OCI-M2 (cell line): Measurements from ENCODE around the gene ECE2.
"Not testable (repeated sequence)": the region's sequence is repeated elsewhere in the genome, so short reads cannot be mapped to it uniquely, and the experiment has no call there.

Experiments
- DNase-seq: peaks from one replicate; lab custom pipeline; 2025; ENCODE audit not compliant: unreplicated experiment; lab: John Stamatoyannopoulos, UW

The ECE2 gene

DNA sequence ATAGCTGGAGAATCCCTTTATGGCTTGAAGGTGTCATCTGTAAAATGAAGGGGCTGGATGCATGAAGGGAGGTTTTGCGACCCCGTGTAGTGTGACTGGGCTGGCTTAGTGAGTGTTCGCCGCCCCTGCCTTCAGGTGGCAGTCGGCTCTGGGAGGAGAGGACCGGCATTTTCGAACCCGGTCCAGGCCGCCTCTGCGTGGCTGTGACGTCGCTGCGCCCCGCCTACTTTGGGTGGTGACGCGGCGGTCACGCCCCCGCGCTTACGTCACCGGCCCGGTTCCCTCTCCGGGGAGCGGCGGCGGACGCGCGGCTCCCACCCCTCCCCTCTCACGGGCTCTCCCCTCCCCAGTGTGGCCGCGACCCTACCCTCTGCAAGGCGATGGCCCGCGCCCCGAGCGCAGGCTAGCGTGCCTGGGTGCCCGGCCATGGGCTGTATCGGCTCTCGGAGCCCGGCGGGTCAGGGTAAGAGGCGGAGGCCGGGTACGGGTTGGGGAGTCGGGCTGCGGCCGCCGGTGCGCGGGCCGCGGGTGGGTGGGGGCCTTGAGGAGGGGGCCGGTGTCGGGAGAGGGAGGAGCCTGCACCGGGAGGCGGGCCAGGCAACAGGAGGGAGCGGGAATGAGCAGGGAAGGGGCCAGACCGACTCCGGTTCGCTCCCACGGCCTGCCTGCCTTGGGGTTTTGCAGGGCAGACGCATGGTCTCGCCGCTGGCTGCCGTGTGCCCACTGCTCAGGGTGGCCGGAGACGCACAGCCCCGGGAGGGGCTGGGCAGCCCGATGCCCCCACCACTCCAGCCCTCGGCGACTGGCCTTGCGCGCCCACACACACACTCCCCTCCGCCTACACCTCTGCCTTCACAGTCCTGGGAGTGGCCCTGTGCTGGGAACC lies 60.1 kb downstream of the ECE2 start:
- no peak for DNase-seq

DNA sequence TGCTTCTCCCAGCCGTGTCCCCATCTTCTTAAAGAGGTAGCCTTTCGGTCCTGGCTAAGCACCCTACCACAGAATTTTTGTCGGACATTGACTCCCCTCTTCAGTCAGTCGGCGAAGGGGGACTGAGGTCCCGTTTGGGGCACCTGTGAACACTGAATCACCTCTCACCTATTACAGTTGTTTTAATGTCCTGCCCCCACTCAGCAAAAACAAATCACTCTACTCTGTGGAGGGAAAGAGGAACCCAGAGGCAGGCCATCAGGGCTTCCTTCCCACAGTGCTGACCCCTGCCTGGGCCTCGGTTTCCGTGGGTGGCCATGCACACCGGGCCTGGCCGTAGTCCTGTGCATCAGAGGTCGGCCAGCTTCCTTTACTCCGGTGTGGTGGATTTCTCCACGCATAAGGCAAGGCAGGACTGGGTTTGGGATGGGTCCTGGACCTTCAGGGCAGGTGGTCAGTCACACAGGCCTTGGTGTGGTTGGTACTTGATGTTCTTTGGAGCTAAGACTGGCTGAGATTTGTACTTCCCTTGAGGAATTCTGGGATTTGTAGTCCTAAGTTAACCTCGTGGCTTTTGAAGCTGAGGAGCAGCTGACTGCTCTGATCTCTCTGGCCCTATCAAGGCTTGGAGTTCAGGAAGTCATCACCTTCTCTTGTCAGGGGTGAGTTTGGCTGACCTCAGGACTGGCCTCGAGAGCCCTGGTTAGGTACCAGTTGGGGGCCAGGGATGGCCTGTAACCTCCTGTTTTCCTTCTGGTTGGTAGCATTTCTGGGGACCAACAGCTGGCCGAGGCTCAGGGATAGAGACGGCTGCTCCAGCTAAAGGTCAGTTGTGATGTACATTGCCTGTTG lies 61.0 kb downstream of the ECE2 start:
- no peak for DNase-seq

DNA sequence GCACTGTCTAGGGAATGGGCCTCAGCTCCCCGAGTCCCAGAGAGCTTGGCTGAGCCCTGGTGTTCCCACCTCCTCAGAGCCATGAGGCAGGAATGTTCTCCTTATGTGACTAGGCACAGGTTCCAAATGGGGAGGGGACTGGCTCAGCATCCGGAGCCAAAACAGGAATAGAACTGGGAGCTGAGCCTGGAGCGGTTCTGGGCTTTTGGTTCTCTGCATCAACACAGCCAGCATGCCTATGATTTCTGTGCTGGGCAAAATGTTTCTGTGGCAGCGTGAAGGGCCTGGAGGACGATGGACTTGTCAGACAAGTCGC lies 61.5 kb downstream of the ECE2 start, which contains the start of gene FAM131A:
FAM131A (plus strand) TSS at position 202 of the 316 bp plus-strand sequence; CDS start at position 233, 31 bp downstream.
- no peak for DNase-seq

DNA sequence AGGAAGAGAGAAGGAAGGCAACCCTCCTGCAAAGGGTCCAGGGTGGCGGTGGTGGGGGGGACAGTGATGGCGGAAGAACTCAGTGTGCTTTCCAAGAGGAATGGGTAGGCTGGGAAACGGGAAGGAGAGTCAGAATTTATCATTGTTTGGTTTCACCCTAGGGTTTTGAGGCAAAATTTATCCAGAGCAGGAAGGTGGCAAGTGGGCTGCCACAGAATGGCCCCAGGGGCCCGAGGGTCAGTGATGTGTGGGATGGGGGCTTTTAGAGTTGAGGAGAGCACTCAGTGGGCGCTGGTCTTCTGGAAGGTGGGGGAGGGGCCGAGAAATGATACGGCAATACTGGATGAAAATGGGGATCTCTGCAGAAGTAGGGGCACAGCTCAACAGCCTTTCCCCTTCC lies 62.2 kb downstream of the ECE2 start:
- DNase-seq = no peak

DNA sequence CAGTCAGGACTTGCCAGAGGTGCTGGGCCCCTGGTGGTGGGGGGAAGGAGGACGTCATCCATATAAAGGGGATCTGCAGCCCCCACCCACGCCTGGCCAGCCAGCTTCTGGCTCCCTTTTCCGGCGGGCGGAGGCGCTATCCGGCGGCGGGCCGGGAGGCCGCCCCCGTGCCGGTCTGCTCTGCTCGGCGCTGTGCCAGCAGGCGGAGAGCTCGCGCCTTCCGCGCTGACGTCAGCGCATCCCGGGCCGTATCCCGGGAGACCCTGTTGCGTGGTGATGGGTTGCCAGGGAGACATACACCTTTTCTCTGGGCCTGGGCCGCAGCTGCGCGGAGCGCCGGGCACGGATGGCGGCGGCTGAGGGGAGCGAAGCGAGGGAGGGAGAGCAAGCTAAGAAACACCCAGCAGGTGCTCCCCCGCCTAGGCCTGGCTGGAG lies 62.7 kb downstream of the ECE2 start:
- no peak for DNase-seq

DNA sequence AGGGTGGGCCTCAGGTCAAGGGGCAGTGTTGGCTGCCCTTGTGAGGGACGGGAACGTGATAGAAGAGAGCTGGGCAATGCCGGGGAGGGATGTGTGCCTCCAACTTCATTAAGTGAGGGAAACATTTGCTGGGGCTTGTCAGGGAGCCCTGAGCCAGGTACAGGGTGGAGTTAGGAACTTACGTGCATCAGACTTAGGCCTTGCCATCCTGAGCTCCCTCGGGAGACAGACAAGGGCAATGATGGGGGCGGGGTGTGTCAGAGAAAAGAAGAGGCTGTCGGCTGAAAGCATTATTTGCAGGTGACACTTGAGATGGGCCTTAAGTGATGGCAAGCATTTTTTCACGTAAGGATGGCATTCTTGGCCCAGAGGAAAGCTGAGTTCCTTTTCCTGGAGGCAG lies 63.2 kb downstream of the ECE2 start:
- DNase-seq = no peak

DNA sequence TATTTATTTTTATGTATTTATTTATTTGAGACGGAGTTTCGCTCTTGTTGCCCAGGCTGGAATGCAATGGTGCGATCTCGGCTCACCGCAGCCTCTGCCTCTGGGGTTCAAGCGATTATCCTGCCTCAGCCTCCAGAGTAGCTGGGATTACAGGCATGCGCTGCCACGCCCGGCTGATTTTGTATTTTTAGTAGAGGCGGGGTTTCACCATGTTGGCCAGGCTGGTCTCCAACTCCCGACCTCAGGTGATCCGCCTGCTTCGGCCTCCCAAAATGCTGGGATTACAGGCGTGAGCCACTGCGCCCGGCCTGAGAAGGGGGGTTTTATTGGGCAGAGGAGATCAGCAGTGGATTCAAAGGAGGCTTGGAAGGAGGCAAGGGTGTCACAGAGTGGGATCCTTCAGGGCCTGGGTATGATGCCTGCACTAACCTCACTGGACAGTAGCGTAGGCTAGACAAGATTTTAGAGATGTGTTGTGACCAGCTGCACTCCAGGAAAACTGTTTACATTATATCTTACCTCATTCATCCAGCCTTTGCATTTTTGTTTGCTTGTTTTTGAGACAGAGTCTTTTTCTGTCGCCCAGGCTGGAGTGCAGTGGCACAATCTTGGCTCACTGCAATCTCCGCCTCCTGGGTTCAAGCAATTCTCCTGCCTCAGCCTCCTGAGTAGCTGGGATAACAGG lies 63.8 kb downstream of the ECE2 start:
- not testable (repeated sequence) for DNase-seq

DNA sequence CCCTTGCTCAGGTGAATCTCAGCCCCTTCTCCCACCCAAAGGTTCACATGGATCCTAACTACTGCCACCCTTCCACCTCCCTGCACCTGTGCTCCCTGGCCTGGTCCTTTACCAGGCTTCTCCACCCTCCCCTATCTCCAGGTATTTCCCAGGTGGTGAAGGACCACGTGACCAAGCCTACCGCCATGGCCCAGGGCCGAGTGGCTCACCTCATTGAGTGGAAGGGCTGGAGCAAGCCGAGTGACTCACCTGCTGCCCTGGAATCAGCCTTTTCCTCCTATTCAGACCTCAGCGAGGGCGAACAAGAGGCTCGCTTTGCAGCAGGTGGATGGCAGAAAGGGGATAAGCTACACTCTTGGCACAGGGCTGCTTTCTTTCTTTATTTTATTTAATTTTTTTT lies 66.1 kb downstream of the ECE2 start:
- DNase-seq = no peak
